GM21515 (cell line): Measurements from ENCODE around the gene SIPA1L2.
"Not testable (repeated sequence)": the region's sequence is repeated elsewhere in the genome, so short reads cannot be mapped to it uniquely, and the experiment has no call there.

Source experiments
- ATAC-seq: cut with Tn5 transposase; IDR thresholded peaks from one replicate; pipeline ENCODE4 v1.9.1; 2021; ENCODE audit not compliant: unreplicated experiment

The SIPA1L2 gene

DNA sequence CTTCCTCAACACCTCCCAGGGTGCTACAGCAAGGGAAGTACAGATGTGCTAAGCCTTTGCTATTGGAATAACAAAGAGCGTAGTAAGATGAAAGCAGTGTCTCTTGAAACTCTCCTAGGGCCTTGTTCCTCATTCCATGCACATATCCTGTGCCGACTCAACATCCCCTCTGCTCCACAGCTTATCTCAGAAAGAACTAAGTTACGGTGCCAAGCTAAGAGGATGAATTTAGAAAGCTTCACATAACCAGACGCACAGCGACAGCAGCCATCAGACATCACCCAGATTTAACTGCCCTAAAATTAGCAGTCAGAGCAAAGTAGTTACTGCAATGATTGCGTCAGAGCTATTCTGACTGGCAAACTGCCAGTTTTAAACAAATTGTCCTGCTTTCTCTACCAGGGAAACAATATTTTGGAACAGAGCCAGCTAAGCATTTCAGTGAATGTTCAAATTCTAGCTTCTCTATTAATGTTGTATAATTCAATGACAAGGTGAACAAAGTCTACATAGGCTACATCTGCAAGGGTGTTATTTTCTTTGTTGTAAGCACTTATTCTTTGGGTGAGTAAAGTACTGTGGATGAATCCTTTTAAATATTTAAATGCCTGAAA, 9.5 kb downstream of the SIPA1L2 start:
- no peak for ATAC-seq

DNA sequence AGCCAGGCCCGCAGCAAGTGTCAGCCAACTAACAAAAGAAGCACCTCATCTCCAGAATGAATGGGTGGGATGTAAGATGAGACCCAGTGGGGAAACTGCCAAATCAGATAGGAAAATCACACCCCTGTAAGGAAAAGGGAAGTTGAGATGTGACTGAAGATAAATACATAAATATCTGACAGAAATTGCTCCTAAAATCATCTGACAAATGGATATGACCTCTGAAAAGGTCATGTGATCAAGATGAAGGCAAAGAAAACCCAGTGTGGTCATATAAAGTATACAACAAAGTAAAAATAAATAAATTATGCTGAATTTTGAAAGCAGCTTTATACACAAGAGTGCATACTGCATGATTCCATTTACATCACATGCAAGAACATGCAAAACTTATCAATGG, 12.7 kb downstream of the SIPA1L2 start:
- no peak for ATAC-seq

GRCh38 chr1:232615306-232615800, 14.6 kb downstream of the SIPA1L2 start:
- no peak for ATAC-seq

DNA sequence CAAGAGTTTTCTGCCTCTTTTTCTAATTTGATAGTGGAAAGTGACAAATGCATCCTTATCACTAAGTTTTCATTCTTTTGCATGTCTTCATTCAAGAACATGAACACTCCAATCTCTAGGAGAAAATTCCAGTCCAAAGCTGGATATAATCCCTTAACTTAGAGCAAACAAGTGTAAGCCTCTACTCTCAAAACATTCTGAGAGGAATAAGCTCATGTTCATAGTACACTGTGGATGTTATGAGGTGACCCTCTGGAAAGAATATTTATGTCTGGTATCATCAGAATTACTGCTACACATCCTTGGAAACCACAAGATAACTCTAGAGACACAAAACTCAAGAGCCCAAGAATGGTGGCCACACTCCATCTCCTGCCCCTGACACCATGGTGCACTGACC, 15.1 kb downstream of the SIPA1L2 start:
- ATAC-seq = no peak

GRCh38 chr1:232613752-232614381, 16.1 kb downstream of the SIPA1L2 start:
- no peak for ATAC-seq

- not testable (repeated sequence) for ATAC-seq
Observed at GRCh38 chr1:232612836-232613235, 17.1 kb downstream of the SIPA1L2 start.

DNA sequence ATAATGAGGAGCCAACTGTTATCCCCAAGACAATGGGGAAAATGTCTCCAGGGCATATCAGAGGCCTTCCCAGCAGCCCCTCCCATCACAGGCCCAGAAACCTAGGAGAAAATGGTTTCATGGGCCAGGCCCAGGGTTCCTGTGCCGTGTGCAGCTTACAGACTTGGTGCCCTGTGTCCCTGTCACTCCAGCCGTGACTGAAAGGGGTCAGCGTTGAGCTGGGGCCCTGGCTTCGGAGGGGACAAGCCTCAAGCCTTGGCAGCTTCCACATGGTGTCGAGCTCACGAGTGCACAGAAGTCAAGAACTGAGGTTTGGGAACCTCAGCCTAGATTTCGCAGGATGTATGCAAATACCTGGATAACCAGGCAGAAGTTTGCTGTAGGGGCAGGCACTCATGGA, 18.1 kb downstream of the SIPA1L2 start:
- no peak for ATAC-seq

GRCh38 chr1:232610902-232611745, 18.8 kb downstream of the SIPA1L2 start:
- not testable (repeated sequence) for ATAC-seq

- ATAC-seq = no peak
Observed at GRCh38 chr1:232610192-232610901, 19.6 kb downstream of the SIPA1L2 start.

DNA sequence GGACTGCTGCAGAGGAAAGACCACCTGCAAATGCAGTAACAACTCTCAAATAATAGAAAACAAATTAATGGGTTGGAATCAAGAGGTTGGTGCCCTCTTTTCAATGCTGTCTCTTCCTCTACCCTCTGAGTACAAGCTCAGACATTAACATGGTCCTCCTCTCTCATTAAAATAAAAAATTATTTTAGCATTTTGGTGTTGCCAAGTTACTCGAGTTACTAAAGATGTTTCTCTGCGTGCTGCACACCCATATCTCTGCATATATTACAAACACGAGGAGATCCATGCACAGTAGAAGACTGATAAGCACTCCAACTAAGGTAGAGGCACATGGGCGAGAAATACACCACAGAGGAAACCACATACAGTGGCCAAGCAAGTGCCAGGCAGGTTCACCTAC, 21.5 kb downstream of the SIPA1L2 start:
- no peak for ATAC-seq

DNA sequence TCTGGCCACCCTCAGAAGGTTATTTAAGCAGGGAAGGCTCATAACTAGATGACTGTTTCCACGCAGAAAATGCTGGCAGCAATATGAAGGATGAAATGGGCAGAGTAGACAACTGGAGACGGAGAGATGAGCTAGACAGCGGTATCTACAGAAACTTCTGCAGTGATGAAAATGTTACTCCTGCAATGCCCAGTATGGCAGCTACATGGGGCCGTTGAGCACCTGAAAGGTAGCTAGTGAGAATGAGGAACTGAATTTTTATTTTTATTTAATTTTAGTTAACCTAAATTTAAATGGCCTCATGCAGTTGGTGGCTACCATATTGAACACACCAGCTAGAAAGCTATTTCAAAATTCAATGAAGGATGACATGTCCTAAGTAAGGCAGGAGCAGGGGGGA, 27.3 kb downstream of the SIPA1L2 start:
- ATAC-seq = no peak

GRCh38 chr1:232600424-232601258, 29.3 kb downstream of the SIPA1L2 start:
- ATAC-seq = peak; percentile 30

DNA sequence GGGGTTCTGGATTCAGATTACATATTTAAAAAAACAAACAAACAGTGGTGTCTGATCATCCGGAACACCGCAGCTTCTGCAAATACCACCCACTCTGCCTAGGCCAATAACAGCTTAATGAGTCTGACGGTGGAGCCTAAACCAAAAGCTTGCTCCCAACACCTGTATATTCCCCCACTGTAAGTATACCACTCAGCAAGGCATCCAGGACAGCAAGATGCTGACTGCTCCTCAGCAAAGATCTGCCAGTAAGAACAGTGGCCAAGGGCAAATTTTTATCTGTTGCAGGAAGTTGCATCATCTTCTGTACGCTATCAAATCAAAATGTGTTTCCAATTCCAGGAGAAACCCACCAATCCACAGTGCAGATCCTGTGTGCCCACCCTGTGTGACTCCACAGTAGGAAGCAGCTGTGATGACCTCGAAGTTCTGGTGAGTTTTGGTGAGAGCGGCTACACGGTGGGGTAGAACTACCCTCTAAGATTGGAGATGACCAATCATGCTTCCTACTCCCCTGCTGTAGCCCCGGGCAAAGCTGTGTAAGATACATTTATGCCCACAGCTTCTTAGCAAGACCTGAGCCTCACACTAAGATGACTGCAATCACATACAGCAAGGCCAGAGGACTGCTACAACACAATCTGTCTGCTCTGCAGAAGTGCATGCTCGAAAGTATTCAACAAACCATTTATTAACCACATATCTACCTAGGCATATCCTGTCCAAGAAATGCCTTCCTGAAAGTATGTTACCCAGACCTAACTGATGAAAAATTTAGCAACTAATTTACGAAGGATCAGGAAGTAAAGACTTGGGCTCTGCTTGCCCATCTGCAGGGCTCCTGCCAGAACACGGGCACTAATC, 30.5 kb downstream of the SIPA1L2 start:
- peak; percentile 51 for ATAC-seq

- no peak for ATAC-seq
Observed at GRCh38 chr1:232598837-232599177, 31.1 kb downstream of the SIPA1L2 start.

- ATAC-seq = peak; percentile 18
Observed at GRCh38 chr1:232598133-232598532, 31.8 kb downstream of the SIPA1L2 start.

- ATAC-seq = peak; percentile 65
Observed at GRCh38 chr1:232597721-232598120, 32.2 kb downstream of the SIPA1L2 start.

- no peak for ATAC-seq
Observed at GRCh38 chr1:232596666-232597303, 33.1 kb downstream of the SIPA1L2 start.

DNA sequence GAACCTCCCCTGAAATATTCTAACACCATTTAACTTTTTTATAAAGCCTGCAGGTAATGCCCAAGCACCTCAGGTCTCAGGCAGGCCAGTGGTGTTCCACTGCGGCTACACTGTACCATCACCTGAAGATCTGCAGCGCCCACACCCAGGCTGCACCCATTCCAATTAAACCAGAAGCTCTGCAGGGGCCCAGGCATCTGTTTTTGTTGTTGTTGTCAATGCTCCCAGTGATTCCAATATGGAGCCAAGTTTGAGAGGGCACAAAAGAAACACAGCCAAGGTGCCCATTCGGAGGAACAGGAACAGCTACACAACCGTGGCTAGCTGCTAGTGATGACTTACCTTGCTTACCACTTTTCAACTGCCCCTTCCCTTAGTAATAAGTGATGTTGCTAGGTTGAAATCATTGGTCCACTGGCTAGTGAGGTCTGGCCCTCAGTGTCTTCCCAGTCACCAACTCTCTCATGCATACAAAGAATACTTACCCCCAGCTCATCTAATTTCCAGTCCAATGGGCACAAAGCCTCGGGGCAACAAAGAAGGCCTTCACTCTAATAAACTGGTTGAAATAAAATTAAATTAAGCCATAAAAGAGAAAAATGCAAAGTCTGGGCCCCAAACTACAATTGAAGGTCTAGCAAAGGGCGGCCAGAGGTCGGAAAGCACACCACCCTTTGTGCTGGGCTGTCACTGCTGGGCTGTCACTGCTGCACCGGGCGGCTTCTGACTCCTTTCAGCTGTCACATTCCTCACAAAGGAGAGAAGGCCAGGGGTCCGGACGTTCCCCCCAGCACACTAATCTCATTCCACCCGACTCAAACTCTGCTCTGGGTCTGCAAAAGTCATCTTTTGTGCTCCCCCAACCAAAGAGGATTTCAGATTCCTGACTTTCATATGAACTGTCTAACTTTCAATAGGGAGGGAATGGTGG, 34.9 kb downstream of the SIPA1L2 start:
- no peak for ATAC-seq
